ENCODE data around the gene MLPH.

DNA sequence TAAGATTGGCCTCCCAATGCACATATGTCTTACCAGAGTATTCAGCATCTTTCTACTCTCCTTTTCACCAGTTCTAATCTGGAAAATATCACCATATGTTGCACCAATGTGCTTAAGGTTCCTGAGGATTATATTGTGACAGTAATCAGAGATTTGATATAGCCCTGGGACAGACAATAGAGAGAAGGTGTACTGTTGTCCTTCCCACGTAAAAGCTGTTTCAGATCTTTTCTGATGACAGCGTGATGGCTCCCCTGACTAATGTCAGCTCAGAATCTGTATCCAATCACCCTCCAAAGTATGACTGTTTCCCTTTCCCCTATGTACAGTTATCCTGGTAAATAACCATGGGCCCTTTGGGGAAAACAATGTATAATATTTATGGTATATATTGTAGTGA lies 9.0 kb upstream of the MLPH start:
- no peak for TF ChIP-seq EZH2 (IDR thresholded peaks at IDR 0.05; ENCODE audit: borderline replicate concordance, low read length)
- TF ChIP-seq, protein P1, sequence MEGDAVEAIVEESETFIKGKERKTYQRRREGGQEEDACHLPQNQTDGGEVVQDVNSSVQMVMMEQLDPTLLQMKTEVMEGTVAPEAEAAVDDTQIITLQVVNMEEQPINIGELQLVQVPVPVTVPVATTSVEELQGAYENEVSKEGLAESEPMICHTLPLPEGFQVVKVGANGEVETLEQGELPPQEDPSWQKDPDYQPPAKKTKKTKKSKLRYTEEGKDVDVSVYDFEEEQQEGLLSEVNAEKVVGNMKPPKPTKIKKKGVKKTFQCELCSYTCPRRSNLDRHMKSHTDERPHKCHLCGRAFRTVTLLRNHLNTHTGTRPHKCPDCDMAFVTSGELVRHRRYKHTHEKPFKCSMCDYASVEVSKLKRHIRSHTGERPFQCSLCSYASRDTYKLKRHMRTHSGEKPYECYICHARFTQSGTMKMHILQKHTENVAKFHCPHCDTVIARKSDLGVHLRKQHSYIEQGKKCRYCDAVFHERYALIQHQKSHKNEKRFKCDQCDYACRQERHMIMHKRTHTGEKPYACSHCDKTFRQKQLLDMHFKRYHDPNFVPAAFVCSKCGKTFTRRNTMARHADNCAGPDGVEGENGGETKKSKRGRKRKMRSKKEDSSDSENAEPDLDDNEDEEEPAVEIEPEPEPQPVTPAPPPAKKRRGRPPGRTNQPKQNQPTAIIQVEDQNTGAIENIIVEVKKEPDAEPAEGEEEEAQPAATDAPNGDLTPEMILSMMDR (conservative IDR thresholded peaks at IDR 0.05 in 1 of 2, IDR thresholded peaks at IDR 0.05 in 1 of 2; ENCODE audit: extremely low read depth in 1 of 2, insufficient read depth in 1 of 2, low read depth in 1 of 2, low read length in 2 of 2), result no peak

All from mammary epithelial cell (primary cell).